Testis (tissue), 3 donors: Measurements from ENCODE around the gene SMOC2. TPM values are rescaled to one million over a fixed set of nuclear protein-coding genes. Genes with fewer than 3 reads are reported as not detected.

Source experiments
- DNase-seq: peaks from one replicate; pipeline ENCODE4 v3.0.0-alpha.2; 2019
- H3K27ac ChIP-seq, 2 donors: fragments of 200-600 bp; sonication (generic); one replicate each; pipeline ENCODE4 v1.5.1; 2019
- H3K27me3 ChIP-seq: fragments of 200-600 bp; sonication (generic); one replicate; pipeline ENCODE4 v1.5.1; 2019
- H3K36me3 ChIP-seq: fragments of 200-600 bp; sonication (generic); one replicate; pipeline ENCODE4 v1.5.1; 2017; ENCODE audit warnings: low read depth; ENCODE audit errors: missing control alignments
- H3K4me1 ChIP-seq: fragments of 200-600 bp; sonication (generic); one replicate; pipeline ENCODE4 v1.5.1; 2019
- H3K4me3 ChIP-seq, 2 donors: fragments of 200-600 bp; sonication (generic); one replicate each; pipeline ENCODE4 v1.5.1; 2017 to 2019
- H3K9me3 ChIP-seq: fragments of 200-600 bp; sonication (generic); one replicate; pipeline ENCODE4 v1.5.1; 2017
- CTCF ChIP-seq, 3 experiments: fragments of 450-650 bp in 2 of 3; fragments of 200-600 bp in 1 of 3; sonication (generic) in 1 of 3; IDR thresholded peaks; one replicate each; pipeline ENCODE4 v1.5.1; 2016 to 2019; ENCODE audit warnings: antibody characterized with exemption in 3 of 3, mild to moderate bottlenecking in 2 of 3, moderate library complexity in 1 of 3
- POLR2A ChIP-seq: fragments of 450-650 bp; IDR thresholded peaks from one replicate; pipeline ENCODE4 v1.6.1; 2017; ENCODE audit warnings: antibody characterized with exemption, mild to moderate bottlenecking, moderate library complexity
- WGBS, 2 donors: methylation state at CpG; one replicate each; pipeline ENCODE4 v1.1.5; 2018; 5-methylcytosine and 5-hydroxymethylcytosine counted together
- intact Hi-C: fragments of 100-400 bp; cut with DNase I; formaldehyde crosslinking; loops from one replicate; pipeline ENCODE4 v1.15.1; 2023; ENCODE audit warnings: low total_unique reads
- polyA plus RNA-seq: library from polyadenylated mRNA; stranded (reverse); fragments of 350-450 nt; fragmentation: Illumina TruSeq; extraction: RNeasy Lipid Tissue Mini Kit (QIAGEN cat#74804); gene quantifications from one replicate; pipeline ENCODE4 v1.2.3, GENCODE V29; 2014; ENCODE audit warnings: low read depth, low replicate concordance; ENCODE audit not compliant: insufficient read depth
- total RNA-seq, 2 donors: library from RNA; depleted of rRNA; stranded (reverse); fragments of >200 nt; gene quantifications; one replicate each; pipeline ENCODE4 v1.2.3, GENCODE V29; 2016

The SMOC2 gene
- total and polyA plus RNA-seq, 3 donors from 2014 or later = 78.4 to 140 (median 110) TPM

- intact Hi-C loops = no loop called here
- no peak for DNase-seq
- TF ChIP-seq CTCF (IDR thresholded peaks at IDR 0.05) (no peak), POLR2A (no peak)
These were observed 242.6 kb downstream of the SMOC2 start for GRCh38 chr6:168683621-168684020.

GRCh38 chr6:168684471-168684870 is 243.5 kb downstream of the SMOC2 start:
- Histone ChIP-seq H3K4me1 (no peaks in the 10 kb centered on the region), H3K27me3 (no peaks in the 10 kb centered on the region), H3K36me3 (no peaks in the 10 kb centered on the region), H3K4me3 (no peak overlapping the region), H3K9me3 (no peaks in the 10 kb centered on the region), H3K27ac (no peak overlapping the region)
- no peak for DNase-seq
- intact Hi-C loops = no loop called here
- WGBS, 2 donors = 71 to 72% methylated on average over 8 of the region's 8 CpGs
- TF ChIP-seq POLR2A (no peak), CTCF (IDR thresholded peaks at IDR 0.05) (no peak)

More at GRCh38 chr6:168683621-168684020, 242.6 kb downstream of the SMOC2 start:
- no peaks in the 10 kb centered on the region for H3K9me3 ChIP-seq
- no peak overlapping the region for H3K27ac ChIP-seq
- no peaks in the 10 kb centered on the region for H3K4me1 ChIP-seq
- WGBS, 2 donors = 58 to 73% methylated on average over 7 to 11 of the region's 11 CpGs
- H3K36me3 ChIP-seq = no peaks in the 10 kb centered on the region
- no peak overlapping the region for H3K4me3 ChIP-seq
- no peaks in the 10 kb centered on the region for H3K27me3 ChIP-seq

- H3K4me3 ChIP-seq = no peak overlapping the region
- no peak overlapping the region for H3K27ac ChIP-seq
- no peaks in the 10 kb centered on the region for H3K4me1 ChIP-seq
- H3K9me3 ChIP-seq = no peaks in the 10 kb centered on the region
- WGBS, 2 donors = 93 to 97% methylated on average over 4 to 8 of the region's 8 CpGs
- no peaks in the 10 kb centered on the region for H3K36me3 ChIP-seq
- intact Hi-C loops = no loop called here
- no peak for TF ChIP-seq POLR2A
- no peak for TF ChIP-seq CTCF (IDR thresholded peaks at IDR 0.05)
- no peaks in the 10 kb centered on the region for H3K27me3 ChIP-seq
- no peak for DNase-seq
These were observed 243.9 kb downstream of the SMOC2 start for GRCh38 chr6:168684906-168685305.

- intact Hi-C loops = no loop called here
- H3K27me3 ChIP-seq = no peaks in the 10 kb centered on the region
- H3K36me3 ChIP-seq = no peaks in the 10 kb centered on the region
- H3K4me3 ChIP-seq = no peak overlapping the region
- DNase-seq = no peak
- WGBS, 2 donors = 72 to 77% methylated on average over 24 to 25 of the region's 25 CpGs
- no peak overlapping the region for H3K27ac ChIP-seq
- no peaks in the 10 kb centered on the region for H3K4me1 ChIP-seq
- H3K9me3 ChIP-seq = no peaks in the 10 kb centered on the region
- no peak for TF ChIP-seq CTCF (IDR thresholded peaks at IDR 0.05)
- no peak for TF ChIP-seq POLR2A
These were observed 245.2 kb downstream of the SMOC2 start for GRCh38 chr6:168686029-168686738.
